Lung (tissue), 12 donors: Measurements from ENCODE around the gene CCNT2. TPM values are rescaled to one million over a fixed set of nuclear protein-coding genes. Genes with fewer than 3 reads are reported as not detected.

ENCODE experiments used
- ATAC-seq: fragments of 200-7000 bp; cut with Tn5 transposase; one replicate; pipeline ENCODE4 v1.9.1; 2020; ENCODE audit warnings: moderate number of reproducible peaks; ENCODE audit not compliant: insufficient read depth, low FRiP score
- DNase-seq, 3 donors: peaks; one replicate each; pipeline ENCODE4 v3.0.0-alpha.2; 2013 to 2017
- H3K27ac ChIP-seq, 2 donors: one replicate each; pipeline ENCODE4 v1.5.1; 2013; ENCODE audit warnings: mild to moderate bottlenecking in 2 of 2, moderate library complexity in 2 of 2, control low read depth in 1 of 2, inconsistent platforms in 1 of 2, low read depth in 1 of 2, low read length in 1 of 2
- H3K27me3 ChIP-seq, 3 donors: one replicate each; pipeline ENCODE4 v1.5.1; 2013; ENCODE audit warnings: low read length in 2 of 3; ENCODE audit not compliant: control insufficient read depth in 3 of 3, insufficient read depth in 3 of 3
- H3K36me3 ChIP-seq, 4 donors: one replicate each; pipeline ENCODE4 v1.5.1; 2013; ENCODE audit warnings: low read length in 4 of 4, mild to moderate bottlenecking in 1 of 4, moderate library complexity in 1 of 4; ENCODE audit not compliant: control insufficient read depth in 4 of 4, insufficient read depth in 4 of 4
- H3K4me1 ChIP-seq, 5 donors: one replicate each; pipeline ENCODE4 v1.5.1; 2013; ENCODE audit warnings: low read length in 5 of 5, mild to moderate bottlenecking in 2 of 5, moderate library complexity in 1 of 5; ENCODE audit not compliant: control insufficient read depth in 5 of 5, insufficient read depth in 5 of 5
- H3K4me3 ChIP-seq: one replicate; pipeline ENCODE4 v1.5.1; 2013; ENCODE audit warnings: mild to moderate bottlenecking, control low read depth, moderate library complexity
- H3K9ac ChIP-seq, 2 donors: one replicate each; pipeline ENCODE4 v1.5.1; 2013; ENCODE audit warnings: low read length in 2 of 2, control low read depth in 1 of 2; ENCODE audit not compliant: insufficient read depth in 1 of 2
- H3K9me3 ChIP-seq, 4 donors: one replicate each; pipeline ENCODE4 v1.5.1; 2013; ENCODE audit warnings: low read length in 3 of 4, mild to moderate bottlenecking in 1 of 4, moderate library complexity in 1 of 4; ENCODE audit not compliant: control insufficient read depth in 4 of 4, insufficient read depth in 3 of 4
- WGBS, 2 donors: extraction: QIAGEN DNeasy Blood & Tissue Kit; methylation state at CpG; one replicate each; pipeline ENCODE4 v1.1.7; 2013; 5-methylcytosine and 5-hydroxymethylcytosine counted together
- polyA plus RNA-seq, 2 donors: library from polyadenylated mRNA; stranded (reverse); fragments of 200-250 nt; gene quantifications; one replicate each; pipeline ENCODE4 v1.2.1, GENCODE V29; 2013
- total RNA-seq, 2 donors: library from RNA; depleted of rRNA in 1 of 2; stranded (reverse); fragments of >200 nt in 1 of 2; gene quantifications; one replicate each; pipeline ENCODE4 v1.2.1, GENCODE V29; 2014 to 2021
- TF ChIP-seq, protein P1 (sequence below): IDR thresholded peaks from 2 replicates; pipeline ENCODE4 v1.5.1; 2012; ENCODE audit warnings: mild to moderate bottlenecking; ENCODE audit errors: control extremely low read depth, extremely low read depth
- donor health status: control.
- donor health status: control.
- donor health status: Bipolar disorder and iron deficiency.
- donor health status: healthy.
- donor health status: DM: yes; HTN: yes; CAD: no.

Gene CCNT2
- total and polyA plus RNA-seq, 4 donors = 10.9 to 83.9 (median 24.8) TPM

DNA sequence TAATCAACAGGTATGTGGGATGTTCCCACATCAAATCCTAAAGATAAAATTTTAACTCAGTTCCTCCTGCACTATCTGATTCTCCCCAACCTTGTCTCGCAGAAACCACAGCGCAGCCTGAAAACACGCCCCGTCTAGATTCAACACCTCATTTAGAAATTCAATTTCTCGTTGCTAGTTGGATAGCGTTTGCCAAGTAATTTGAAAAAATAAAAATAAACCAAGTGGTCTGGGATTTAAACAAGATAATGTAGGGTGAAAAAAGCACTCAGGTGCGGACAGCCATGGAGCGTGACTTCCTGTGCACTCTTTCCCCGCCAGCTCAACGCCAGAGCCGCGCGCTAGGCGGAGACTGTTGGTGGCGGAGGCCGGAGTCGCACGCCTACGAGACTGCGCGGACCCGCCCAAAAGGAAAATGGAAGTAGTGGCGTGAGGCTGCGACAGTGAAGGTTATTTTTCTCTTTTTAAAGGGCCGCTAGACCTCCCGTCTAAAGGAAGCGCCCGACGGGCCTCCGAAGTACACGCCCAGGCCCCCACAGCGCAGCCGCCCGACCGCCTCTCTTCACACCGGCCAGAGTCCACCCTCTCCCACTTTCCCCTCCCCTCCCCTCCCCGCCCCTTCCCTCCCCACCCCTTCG lies 615 bp upstream of the CCNT2 start:
- peak overlapping the region; percentile 37 for H3K4me3 ChIP-seq
- WGBS, 2 donors = 0 to 1% methylated on average over 36 to 38 of the region's 38 CpGs
- H3K9me3 ChIP-seq = no peaks in the 10 kb centered on the region
- peak overlapping the region; percentile 93 to 99 for H3K27ac ChIP-seq
- TF ChIP-seq, protein P1, sequence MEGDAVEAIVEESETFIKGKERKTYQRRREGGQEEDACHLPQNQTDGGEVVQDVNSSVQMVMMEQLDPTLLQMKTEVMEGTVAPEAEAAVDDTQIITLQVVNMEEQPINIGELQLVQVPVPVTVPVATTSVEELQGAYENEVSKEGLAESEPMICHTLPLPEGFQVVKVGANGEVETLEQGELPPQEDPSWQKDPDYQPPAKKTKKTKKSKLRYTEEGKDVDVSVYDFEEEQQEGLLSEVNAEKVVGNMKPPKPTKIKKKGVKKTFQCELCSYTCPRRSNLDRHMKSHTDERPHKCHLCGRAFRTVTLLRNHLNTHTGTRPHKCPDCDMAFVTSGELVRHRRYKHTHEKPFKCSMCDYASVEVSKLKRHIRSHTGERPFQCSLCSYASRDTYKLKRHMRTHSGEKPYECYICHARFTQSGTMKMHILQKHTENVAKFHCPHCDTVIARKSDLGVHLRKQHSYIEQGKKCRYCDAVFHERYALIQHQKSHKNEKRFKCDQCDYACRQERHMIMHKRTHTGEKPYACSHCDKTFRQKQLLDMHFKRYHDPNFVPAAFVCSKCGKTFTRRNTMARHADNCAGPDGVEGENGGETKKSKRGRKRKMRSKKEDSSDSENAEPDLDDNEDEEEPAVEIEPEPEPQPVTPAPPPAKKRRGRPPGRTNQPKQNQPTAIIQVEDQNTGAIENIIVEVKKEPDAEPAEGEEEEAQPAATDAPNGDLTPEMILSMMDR = no peak
- H3K9ac ChIP-seq = peak overlapping the region; percentile 60 to 98
- no peaks in the 10 kb centered on the region for H3K27me3 ChIP-seq
- H3K4me1 ChIP-seq = peaks cover 0 to 13% (median 3%) of the 10 kb centered on the region in 5 donors
- ATAC-seq = peak; percentile 80
- DNase-seq = no peak
- peaks cover 0 to 5% (median 0%) of the 10 kb centered on the region in 4 donors for H3K36me3 ChIP-seq

DNA sequence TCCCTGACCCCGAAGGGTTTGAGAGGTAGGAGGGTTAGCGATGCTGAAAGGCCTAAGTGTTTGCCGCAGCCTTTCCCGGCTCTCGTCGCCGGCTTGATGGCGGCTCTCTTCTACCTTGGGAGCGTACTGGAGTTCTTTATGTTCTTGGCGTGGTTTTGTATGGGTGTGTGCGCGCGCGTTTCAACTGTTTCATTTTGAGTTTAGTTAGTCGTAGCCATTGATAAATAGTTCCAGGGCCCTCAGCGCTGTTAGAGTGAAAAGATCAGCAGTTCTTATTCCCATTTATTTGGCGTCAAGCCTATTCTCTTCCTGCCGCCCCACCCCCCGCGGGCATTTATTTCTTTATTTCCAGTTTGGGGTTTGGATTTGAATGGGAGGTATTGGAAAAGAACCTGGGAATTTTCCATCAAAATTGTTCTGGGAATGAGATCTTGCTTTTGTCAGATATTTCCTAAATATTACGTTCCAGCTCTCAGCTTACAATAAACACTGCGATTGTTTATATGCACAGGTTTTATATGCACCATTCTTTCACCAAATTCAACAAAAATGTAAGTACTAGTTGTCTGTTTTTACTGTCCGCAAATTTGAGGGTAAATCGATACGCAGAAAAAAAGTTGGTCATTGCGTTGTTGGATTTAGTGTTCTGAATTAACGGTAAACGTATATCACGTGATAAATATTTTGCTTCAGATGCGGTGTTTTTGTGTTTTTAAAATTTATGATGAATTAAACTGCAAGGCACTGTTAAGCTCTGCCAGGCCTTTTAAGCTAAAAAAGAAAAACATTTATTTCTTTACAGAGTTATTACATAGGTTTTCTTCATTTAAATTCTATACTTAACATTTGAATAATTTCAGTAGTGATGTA lies 954 bp downstream of the CCNT2 start:
- DNase-seq = peak in 2 of 3 donors; percentile 53 to 67
- peak; percentile 0 for ATAC-seq
- Histone ChIP-seq H3K4me1 (peaks cover 0 to 13% (median 3%) of the 10 kb centered on the region in 5 donors), H3K4me3 (peak overlapping the region; percentile 93), H3K9me3 (no peaks in the 10 kb centered on the region), H3K36me3 (peaks cover 0 to 5% (median 0%) of the 10 kb centered on the region in 4 donors), H3K27me3 (no peaks in the 10 kb centered on the region), H3K9ac (peak overlapping the region; percentile 97 to 98), H3K27ac (peak overlapping the region; percentile 94 to 99)
- TF ChIP-seq, protein P1 = no peak
- 1 to 2% methylated on average over 30 of the region's 30 CpGs for WGBS, 2 donors

DNA sequence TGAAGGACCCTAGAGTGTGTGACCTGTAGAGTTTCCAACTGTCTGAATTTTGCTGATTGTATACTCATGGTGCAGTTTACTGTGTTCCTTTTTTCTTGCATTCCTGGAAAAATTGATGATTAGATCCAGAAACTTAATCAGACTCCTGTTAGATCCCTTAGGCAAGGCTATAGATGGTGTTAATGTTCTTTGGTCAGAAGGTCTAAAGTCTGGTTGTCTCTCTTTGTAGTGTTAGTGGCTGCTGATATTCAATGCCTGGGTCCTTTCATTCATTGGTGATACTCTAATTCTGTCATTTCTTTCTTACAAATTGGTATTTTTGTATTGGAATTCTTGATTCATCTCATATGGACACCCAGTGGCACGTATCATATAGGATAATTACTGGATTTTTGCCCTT lies 6.3 kb downstream of the CCNT2 start:
- Histone ChIP-seq H3K27me3 (no peaks in the 10 kb centered on the region), H3K4me1 (peaks cover 1 to 29% (median 3%) of the 10 kb centered on the region in 5 donors), H3K9me3 (no peaks in the 10 kb centered on the region), H3K9ac (no peak overlapping the region), H3K36me3 (peaks cover 0 to 2% (median 0%) of the 10 kb centered on the region in 4 donors), H3K4me3 (no peak overlapping the region), H3K27ac (no peak overlapping the region)
- DNase-seq = no peak
- TF ChIP-seq, protein P1 = no peak
- 100% methylated on average over 1 of the region's 1 CpG for WGBS, 2 donors
- no peak for ATAC-seq
